Activated CD4-positive, alpha-beta T cell treated with anti-CD3 and anti-CD28 coated beads for 4 hours (primary cell): ENCODE data around the gene NUS1.
"Not testable (repeated sequence)": the region's sequence is repeated elsewhere in the genome, so short reads cannot be mapped to it uniquely, and the experiment has no call there.

Experiments
- DNase-seq, 2 donors: peaks; one replicate each; pipeline ENCODE4 v3.0.0-alpha.2; 2020

NUS1 gene

DNA sequence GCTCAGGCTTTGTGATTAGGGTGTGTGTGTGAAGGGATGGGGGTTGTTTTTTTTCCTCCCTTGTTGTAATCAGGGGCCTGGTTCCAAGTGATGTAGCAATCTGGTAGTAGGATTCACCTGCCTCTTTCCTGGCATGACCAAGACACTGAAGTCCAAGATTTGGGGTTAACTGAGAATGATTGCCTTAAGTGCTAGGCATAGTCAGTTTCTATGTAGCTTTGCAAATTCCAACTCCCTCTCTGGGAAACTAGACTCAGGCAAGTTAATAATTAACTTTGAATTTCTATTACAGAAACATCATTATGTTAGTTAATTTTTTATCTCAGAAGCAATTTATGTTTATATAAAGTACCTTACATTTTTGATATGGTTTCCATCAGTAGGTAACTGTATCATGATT, 43.6 kb downstream of the NUS1 start:
- no peak for DNase-seq

DNA sequence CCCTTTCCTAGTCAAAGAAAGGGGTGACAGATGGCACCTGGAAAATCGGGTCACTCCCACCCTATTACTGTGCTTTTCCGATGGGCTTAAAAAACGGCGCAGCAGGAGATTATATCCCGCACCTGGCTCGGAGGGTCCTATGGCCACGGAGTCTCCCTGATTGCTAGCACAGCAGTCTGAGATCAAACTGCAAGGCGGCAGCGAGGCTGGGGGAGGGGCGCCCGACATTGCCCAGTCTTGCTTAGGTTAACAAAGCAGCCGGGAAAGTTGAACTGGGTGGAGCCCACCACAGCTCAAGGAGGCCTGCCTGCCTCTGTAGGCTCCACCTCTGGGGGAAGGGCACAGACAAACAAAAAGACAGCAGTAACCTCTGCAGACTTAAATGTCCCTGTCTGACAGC, 46.3 kb downstream of the NUS1 start:
- not testable (repeated sequence) for DNase-seq

DNA sequence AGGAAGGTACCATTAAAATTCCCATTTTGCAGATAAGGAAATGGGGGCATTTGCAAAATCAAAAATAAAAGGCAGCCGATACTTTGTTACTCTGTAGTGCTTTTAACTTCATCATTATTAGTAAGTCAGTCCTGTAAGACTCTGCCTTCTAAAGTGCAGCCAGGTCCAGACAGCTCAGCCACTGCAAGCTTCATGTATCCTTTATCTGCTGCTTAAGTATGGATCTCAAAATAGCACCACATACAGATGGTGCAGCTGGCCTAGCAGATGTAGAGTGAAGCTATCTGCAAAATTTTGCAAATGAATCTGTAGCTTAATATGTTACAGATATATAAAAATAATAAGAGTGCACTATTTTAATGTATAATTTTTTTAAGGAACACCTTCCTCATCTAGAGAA, 53.4 kb downstream of the NUS1 start:
- no peak for DNase-seq

DNA sequence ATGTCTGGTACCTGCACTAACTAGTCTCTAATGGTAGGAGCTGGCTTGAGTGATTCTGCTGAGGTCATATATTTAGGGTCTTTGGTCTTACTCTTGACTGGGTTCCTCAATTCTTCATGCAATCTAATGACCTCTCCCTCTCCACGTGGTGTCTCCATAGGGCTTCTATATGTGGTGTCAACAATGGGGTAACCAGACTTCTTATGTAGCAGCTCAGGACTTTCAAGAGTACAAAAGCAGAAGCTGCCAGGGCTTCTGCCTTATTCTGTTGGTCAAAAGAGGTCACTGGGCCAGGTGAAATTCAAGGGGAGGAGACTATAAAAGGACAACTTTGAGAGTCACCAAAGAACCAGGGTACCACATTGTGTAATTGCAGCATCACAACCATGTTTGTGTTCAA, 54.3 kb downstream of the NUS1 start:
- DNase-seq = no peak

GRCh38 chr6:117733341-117733740, 58.1 kb downstream of the NUS1 start:
- DNase-seq = no peak

DNA sequence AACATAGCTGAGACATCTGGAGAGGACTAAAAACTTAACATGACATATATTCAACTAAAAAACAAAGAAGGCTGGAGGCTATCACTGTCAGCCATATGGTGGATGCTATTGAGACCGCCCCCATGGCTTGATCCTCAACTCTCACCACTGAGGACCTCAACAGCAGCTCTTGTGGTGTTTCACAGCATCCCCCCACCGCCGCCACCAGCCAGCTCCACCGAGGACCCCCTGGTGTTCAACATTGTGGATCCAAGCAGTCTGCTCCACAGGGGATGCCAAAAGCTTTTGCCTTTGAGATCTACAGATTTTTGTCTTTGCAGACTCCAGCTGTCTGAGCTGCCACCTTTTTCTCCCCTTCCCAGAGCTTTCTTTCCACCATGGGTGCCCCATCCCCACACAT, 64.6 kb downstream of the NUS1 start:
- DNase-seq = no peak

DNA sequence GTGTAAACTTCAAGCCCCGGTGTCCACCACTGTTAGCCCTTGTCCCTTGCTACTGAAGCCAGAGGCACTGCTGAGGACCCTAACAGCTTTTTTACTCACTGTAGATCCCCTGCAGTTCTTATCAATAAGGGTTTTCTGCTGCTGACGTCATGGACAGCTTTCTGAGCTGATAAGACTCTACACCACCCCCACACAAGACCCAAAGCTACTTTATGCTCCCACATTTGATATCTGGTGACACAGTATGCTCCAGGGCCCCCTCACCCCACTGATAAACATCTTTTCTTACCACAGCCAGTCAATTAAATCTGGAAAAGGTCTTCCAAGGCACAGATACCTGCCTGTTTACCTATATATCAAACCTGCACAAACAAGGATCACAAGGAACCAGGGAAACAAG, 65.3 kb downstream of the NUS1 start:
- DNase-seq = no peak

- not testable (repeated sequence) for DNase-seq
Observed at GRCh38 chr6:117750675-117751074, 75.4 kb downstream of the NUS1 start.
